B cell (primary cell): Measurements from ENCODE around the gene MMP11. TPM values are rescaled to one million over a fixed set of nuclear protein-coding genes. Genes with fewer than 3 reads are reported as not detected.
A peak's percentile ranks its signal among the peaks of the same experiment; 100 is the strongest.

ENCODE experiments used
- ATAC-seq: fragments of 200-7000 bp; cut with Tn5 transposase; one replicate; pipeline ENCODE4 v1.10.0; 2021; ENCODE audit warnings: low read depth, mild to moderate bottlenecking, moderate number of reproducible peaks, moderate library complexity
- CTCF ChIA-PET: fragments of 350-600 bp; sonication (Branson Sonifier 250); formaldehyde crosslinking; loops from one replicate; lab custom pipeline; 2021; ENCODE audit warnings: antibody characterized with exemption, inconsistent platforms; lab: Charles Lee
- POLR2A ChIA-PET: fragments of 350-600 bp; sonication (Branson Sonifier 250); formaldehyde crosslinking; loops from one replicate; lab custom pipeline; 2021; ENCODE audit warnings: antibody characterized with exemption; lab: Charles Lee
- DNase-seq: peaks from one replicate; pipeline ENCODE4 v3.0.0; 2013
- H2AFZ ChIP-seq: 2 replicates; pipeline ENCODE4 v1.6.1; 2012; ENCODE audit warnings: mild to moderate bottlenecking, low read depth, low read length; ENCODE audit not compliant: insufficient read depth, poor library complexity, severe bottlenecking
- H3K27ac ChIP-seq, 2 donors: 1 replicate in 1 of 2; 2 replicates in 1 of 2; pipeline ENCODE4 v1.5.1; 2012 to 2013; ENCODE audit warnings: low read length in 2 of 2, mild to moderate bottlenecking in 2 of 2, moderate library complexity in 1 of 2
- H3K27me3 ChIP-seq, 4 experiments: fragments of 200-600 bp in 1 of 4; sonication (generic) in 1 of 4; replicated peaks in 1 of 4; 1 replicate in 2 of 4; 2 replicates in 2 of 4; pipeline versions ENCODE4 v1.6.1 to v1.7.0; 2013 to 2016; ENCODE audit warnings: low read length in 3 of 4, mild to moderate bottlenecking in 2 of 4, mixed read lengths in 1 of 4, moderate library complexity in 1 of 4; ENCODE audit not compliant: insufficient read depth in 4 of 4, control insufficient read depth in 3 of 4; ENCODE audit errors: control extremely low read depth in 1 of 4
- H3K36me3 ChIP-seq, 2 experiments: replicated peaks in 1 of 2; 1 replicate in 1 of 2; 2 replicates in 1 of 2; pipeline versions ENCODE4 v1.6.1 to v1.7.1; 2013; ENCODE audit warnings: low read length in 1 of 2; ENCODE audit not compliant: insufficient read depth in 2 of 2, control insufficient read depth in 1 of 2; ENCODE audit errors: control extremely low read depth in 1 of 2, extremely low read depth in 1 of 2
- H3K4me1 ChIP-seq, 2 donors: fragments of 200-600 bp in 1 of 2; sonication (generic) in 1 of 2; 1 replicate in 1 of 2; 2 replicates in 1 of 2; pipeline versions ENCODE4 v1.5.1 to v1.6.1; 2013 to 2017; ENCODE audit warnings: low read length in 2 of 2; ENCODE audit not compliant: control insufficient read depth in 2 of 2, insufficient read depth in 2 of 2
- H3K4me2 ChIP-seq: replicated peaks from 2 replicates; pipeline ENCODE3; 2012; ENCODE audit warnings: mild to moderate bottlenecking, low read depth, low read length; ENCODE audit not compliant: poor library complexity, severe bottlenecking
- H3K4me3 ChIP-seq, 5 experiments: fragments of 200-600 bp in 1 of 5; sonication (generic) in 1 of 5; 1 replicate in 3 of 5; 2 replicates in 2 of 5; pipeline versions ENCODE4 v1.5.1 to v1.7.0; 2011 to 2016; ENCODE audit warnings: low read length in 4 of 5, mild to moderate bottlenecking in 4 of 5, low read depth in 2 of 5, control low read depth in 1 of 5, moderate library complexity in 1 of 5; ENCODE audit not compliant: insufficient read depth in 1 of 5; ENCODE audit errors: control extremely low read depth in 1 of 5, extremely low read depth in 1 of 5
- H3K79me2 ChIP-seq: fragments of 200-600 bp; sonication (generic); one replicate; pipeline ENCODE4 v1.6.0; 2016; ENCODE audit warnings: low read length; ENCODE audit not compliant: control insufficient read depth, insufficient read depth
- H3K9ac ChIP-seq: fragments of 200-600 bp; sonication (generic); 2 replicates; pipeline ENCODE4 v1.6.1; 2017; ENCODE audit warnings: mild to moderate bottlenecking, low read length, moderate library complexity
- H3K9me3 ChIP-seq, 3 donors: one replicate each; pipeline versions ENCODE4 v1.6.1 to v1.7.1; 2013; ENCODE audit warnings: low read length in 2 of 3; ENCODE audit not compliant: control insufficient read depth in 2 of 3, insufficient read depth in 1 of 3; ENCODE audit errors: control extremely low read depth in 1 of 3
- H4K20me1 ChIP-seq: 2 replicates; pipeline ENCODE4 v1.6.0; 2012; ENCODE audit warnings: mild to moderate bottlenecking, low read length; ENCODE audit not compliant: insufficient read depth, control insufficient read depth, poor library complexity, severe bottlenecking
- H3K27ac Mint-ChIP-seq: one replicate; pipeline ENCODE4 v1.8.0; 2021; ENCODE audit warnings: mixed read lengths
- H3K27me3 Mint-ChIP-seq: one replicate; pipeline ENCODE4 v1.8.0; 2021; ENCODE audit warnings: mixed read lengths
- H3K4me1 Mint-ChIP-seq: one replicate; pipeline ENCODE4 v1.8.0; 2021; ENCODE audit warnings: mixed read lengths
- H3K4me3 Mint-ChIP-seq: one replicate; pipeline ENCODE4 v1.8.0; 2021; ENCODE audit warnings: mixed read lengths
- H3K9me3 Mint-ChIP-seq: one replicate; pipeline ENCODE4 v1.8.0; 2022; ENCODE audit warnings: mixed read lengths; ENCODE audit not compliant: insufficient read depth
- CTCF ChIP-seq: fragments of 200-600 bp; IDR thresholded peaks from one replicate; pipeline ENCODE4 v1.8.0; 2022; ENCODE audit warnings: antibody characterized with exemption, mild to moderate bottlenecking
- EZH2 ChIP-seq: IDR thresholded peaks from 2 replicates; pipeline ENCODE4 v1.6.1; 2012; ENCODE audit warnings: borderline replicate concordance, low read depth, mild to moderate bottlenecking, moderate library complexity, low read length; ENCODE audit not compliant: insufficient read depth, poor library complexity, severe bottlenecking
- WGBS: methylation state at CpG from one replicate; pipeline ENCODE4 v1.1.5; 2013; ENCODE audit warnings: missing lambda C conversion rate; ENCODE audit not compliant: insufficient coverage; 5-methylcytosine and 5-hydroxymethylcytosine counted together
- intact Hi-C: fragments of 100-400 bp; cut with micrococcal nuclease; formaldehyde crosslinking; loops from one replicate; pipeline ENCODE4 v1.10.0; 2022
- polyA plus RNA-seq: library from polyadenylated mRNA; depleted of rRNA; stranded (reverse); fragments of >200 nt; gene quantifications from 2 replicates; pipeline ENCODE4 v1.2.3, GENCODE V29; 2012
- total RNA-seq, 2 donors: library from RNA; stranded (reverse); fragments of 120-200 nt in 1 of 2; gene quantifications; 1 replicate in 1 of 2; 2 replicates in 1 of 2; pipeline versions ENCODE4 v1.2.3 to v1.2.4, GENCODE V29; 2013 to 2022

MMP11 gene
- total and polyA plus RNA-seq, 2 donors (not counting 1 experiment from before 2014, with no cell fraction given), result 11.6 to 19.0 TPM

DNA sequence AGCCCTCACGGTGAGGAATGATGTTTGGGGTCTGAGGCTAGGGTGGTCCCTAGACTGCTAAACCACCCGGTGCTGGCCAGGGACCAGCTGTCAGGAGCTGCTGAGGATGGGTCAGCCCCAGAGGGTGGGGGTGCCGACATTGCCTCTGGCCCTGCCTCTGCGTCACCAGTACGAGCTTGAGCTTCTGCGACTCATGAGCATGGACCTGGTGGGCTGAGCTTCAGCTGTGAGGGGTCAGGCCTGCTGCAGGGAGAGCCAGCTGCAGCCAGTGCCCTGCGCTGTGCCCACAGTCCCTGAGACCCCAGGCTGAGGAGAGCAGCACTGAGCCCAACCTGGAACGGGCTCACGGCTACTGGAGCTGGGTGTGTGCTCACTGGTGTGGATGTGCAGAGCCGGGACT is 59.1 kb downstream of the MMP11 start:
- DNase-seq (no peak), ATAC-seq (no peak)
- TF ChIP-seq EZH2 (no peak), CTCF (no peak)
- Histone ChIP-seq H4K20me1 (peaks cover 57% of the 10 kb centered on the region), H3K9me3 (no peaks in the 10 kb centered on the region), H3K36me3 (peaks cover 0 to 85% of the 10 kb centered on the region in 2 experiments), H3K27me3 (no peaks in the 10 kb centered on the region), H3K27ac (no peak overlapping the region), H3K79me2 (peaks cover 56% of the 10 kb centered on the region), H3K4me2 (no peak overlapping the region), H2AFZ (no peak overlapping the region), H3K4me3 (no peak overlapping the region), H3K4me1 (peaks cover 16 to 32% of the 10 kb centered on the region in 2 donors), H3K9ac (no peak overlapping the region)
- ChIA-PET POLR2A (no interaction called here), CTCF (interaction anchor here (0.5 kb wide), 1 partner anchor 1916 kb away, joined by 4 read pairs; no protein-coding TSS in a partner anchor)
- Mint-ChIP-seq H3K27me3 (no peaks in the 10 kb centered on the region), H3K27ac (no peak overlapping the region), H3K4me3 (no peak overlapping the region), H3K9me3 (no peaks in the 10 kb centered on the region), H3K4me1 (peaks cover 48% of the 10 kb centered on the region)
- intact Hi-C loops, result loop anchor here (10.0 kb wide), 1 partner anchor 603 kb away; no protein-coding TSS in a partner anchor
- 94% methylated on average over 7 of the region's 10 CpGs for WGBS

GRCh38 chr22:23832226-23833016 is 59.8 kb downstream of the MMP11 start:
- Histone ChIP-seq H3K4me2 (no peak overlapping the region), H3K79me2 (peaks cover 54% of the 10 kb centered on the region), H3K27ac (peak overlapping the region in 1 of 2 donors; percentile 20), H2AFZ (no peak overlapping the region), H3K4me3 (no peak overlapping the region), H3K36me3 (peaks cover 0 to 83% of the 10 kb centered on the region in 2 experiments), H3K4me1 (peaks cover 23 to 39% of the 10 kb centered on the region in 2 donors), H4K20me1 (peaks cover 57% of the 10 kb centered on the region), H3K27me3 (no peaks in the 10 kb centered on the region), H3K9ac (no peak overlapping the region), H3K9me3 (no peaks in the 10 kb centered on the region)
- POLR2A ChIA-PET, result no interaction called here
- no peak for ATAC-seq
- Mint-ChIP-seq H3K27me3 (no peaks in the 10 kb centered on the region), H3K9me3 (no peaks in the 10 kb centered on the region), H3K27ac (peak overlapping the region; percentile 59), H3K4me3 (no peak overlapping the region), H3K4me1 (peaks cover 53% of the 10 kb centered on the region)
- CTCF ChIA-PET, result no interaction called here
- peak; percentile 6 for DNase-seq
- 88% methylated on average over 10 of the region's 11 CpGs for WGBS
- intact Hi-C loops, result loop anchor here (10.0 kb wide), 1 partner anchor 602 kb away; no protein-coding TSS in a partner anchor
- no peak for TF ChIP-seq CTCF
